Airway epithelial cell (primary cell): Measurements from ENCODE around the gene PIK3CB. TPM values are rescaled to one million over a fixed set of nuclear protein-coding genes. Genes with fewer than 3 reads are reported as not detected.

Experiments
- total RNA-seq: library from RNA; depleted of rRNA; stranded (reverse); fragments of >200 nt; gene quantifications from 2 replicates; pipeline ENCODE4 v1.2.3, GENCODE V29; 2015

The PIK3CB gene
- total RNA-seq = 9.4 and 12.8 TPM in 2 replicates

DNA sequence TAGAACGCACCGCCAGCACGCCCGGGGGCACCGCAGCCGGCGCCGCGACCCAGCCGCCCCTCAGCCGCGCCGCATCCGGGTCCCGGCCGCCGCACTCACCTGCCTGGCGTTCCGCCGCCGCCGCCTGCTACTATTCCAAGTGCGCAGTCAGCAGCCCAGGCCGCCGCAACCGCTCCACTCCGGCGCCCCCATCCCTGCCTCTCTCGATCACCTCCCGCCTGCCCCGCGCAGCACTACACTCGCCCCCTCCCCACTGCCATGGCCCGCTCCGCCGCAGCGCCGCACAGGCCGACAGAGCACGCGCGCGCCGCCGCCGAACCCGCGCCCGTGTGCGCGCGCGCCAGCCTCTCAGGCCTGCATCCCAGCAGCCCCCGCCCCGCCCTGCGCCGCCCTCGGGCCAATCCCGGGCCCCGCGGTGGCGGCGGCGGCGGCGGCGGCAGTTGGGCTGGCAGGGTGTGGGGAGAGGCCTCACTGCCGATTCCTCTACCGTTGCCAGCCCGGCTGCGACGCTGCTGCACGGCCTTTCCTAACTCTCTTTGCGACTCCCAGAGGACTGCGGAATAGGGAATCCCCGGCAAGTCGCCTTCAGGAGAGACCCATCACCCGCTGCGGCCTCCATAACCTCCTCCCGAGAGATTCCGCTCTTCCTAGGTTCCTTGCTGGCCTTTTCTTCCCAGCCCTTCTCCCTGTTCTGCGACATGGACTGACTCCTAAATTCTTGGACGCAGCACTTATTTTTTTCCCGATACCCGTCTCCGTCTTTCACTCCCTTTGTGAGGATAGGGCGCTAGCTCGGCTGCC lies at the start of gene PIK3CB:
Gene PIK3CB (minus strand): TSS at position 333 of the 801 bp plus-strand sequence. CDS start 75,585 bp downstream, outside the sequence.

DNA sequence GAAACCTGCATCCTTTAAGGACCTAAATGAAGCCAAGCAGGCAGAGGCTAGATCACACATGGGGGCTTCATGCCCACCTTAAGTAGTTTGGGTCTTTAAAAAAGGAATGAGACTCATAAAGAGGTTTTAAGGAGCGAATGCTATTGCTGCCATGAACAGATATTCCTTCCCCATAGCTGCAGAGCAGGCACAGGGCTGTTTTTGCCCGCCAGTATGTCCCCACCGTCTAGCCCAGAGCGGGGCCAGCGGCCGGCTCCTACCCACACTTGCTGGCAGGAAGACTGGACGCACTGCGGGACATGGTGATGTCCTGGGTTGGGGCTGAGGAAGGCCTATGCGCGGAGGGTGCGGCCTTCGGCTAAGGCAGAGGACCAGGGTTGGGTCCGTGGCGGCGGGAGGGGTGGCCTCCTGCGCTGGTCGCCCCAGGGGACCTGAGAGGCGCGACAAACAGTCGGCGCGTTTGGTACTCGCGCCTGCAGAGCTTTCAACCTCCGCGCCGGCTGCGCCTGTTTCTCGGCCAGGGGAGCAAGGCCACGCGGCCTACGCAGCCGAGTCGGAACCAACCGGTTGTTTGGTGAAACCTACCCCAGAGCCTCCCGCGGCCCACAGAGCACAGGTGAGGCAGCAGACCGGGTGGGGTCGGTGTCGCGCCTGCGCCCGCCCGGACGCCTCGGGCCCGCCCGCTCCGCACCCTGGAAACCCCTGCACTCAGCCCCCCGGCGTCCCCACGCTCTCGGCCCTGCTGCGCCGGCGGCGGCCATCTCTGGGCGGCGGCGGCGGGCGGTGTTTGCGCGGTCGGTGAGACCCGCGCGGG lies 226.2 kb downstream of the PIK3CB start, which contains the start of gene FAIM:
Gene FAIM (plus strand): TSS at position 450 of the 814 bp plus-strand sequence. CDS start 10,956 bp downstream, outside the sequence.

Other genes starting within 250 kb of the PIK3CB start
- 10.6 and 13.0 TPM in 2 replicates for gene CEP70, start 240.7 kb downstream of the PIK3CB start, total RNA-seq
- gene FAIM, start 226.2 kb downstream of the PIK3CB start, total RNA-seq = 8.1 and 9.2 TPM in 2 replicates
- 0.19 and 0.28 TPM in 2 replicates for gene FOXL2, start 112.2 kb upstream of the PIK3CB start, total RNA-seq
- 0.05 TPM in 1 of 2 replicates, not detected in the other for gene FOXL2NB, start 112.3 kb upstream of the PIK3CB start, total RNA-seq
- not detected in 2 replicates for gene PRR23A, start 171.3 kb upstream of the PIK3CB start, total RNA-seq
- not detected in 2 replicates for gene PRR23B, start 186.0 kb upstream of the PIK3CB start, total RNA-seq
- gene PRR23C, start 210.0 kb upstream of the PIK3CB start, total RNA-seq = not detected in 2 replicates